MM.1S (cell line): ENCODE measurements around the gene ACOT6.
"Not testable (repeated sequence)": the region's sequence is repeated elsewhere in the genome, so short reads cannot be mapped to it uniquely, and the experiment has no call there.

Source experiments
- CTCF ChIP-seq: fragments of 300-600 bp; sonication (generic); IDR thresholded peaks from 2 replicates; pipeline ENCODE4 v1.5.1; 2016; ENCODE audit warnings: antibody characterized with exemption, low read length, mixed read lengths
- EZH2 ChIP-seq: fragments of 300-600 bp; sonication (generic); optimal IDR thresholded peaks from 2 replicates; pipeline ENCODE3; 2017; ENCODE audit warnings: low read depth, mild to moderate bottlenecking, antibody characterized with exemption, low read length, mixed read lengths
- EZH2phosphoT487 ChIP-seq: fragments of 300-600 bp; sonication (generic); IDR thresholded peaks from 2 replicates; pipeline ENCODE4 v1.6.1; 2018; ENCODE audit warnings: antibody characterized with exemption, low read length

- peak; percentile 26 for TF ChIP-seq CTCF
- not testable (repeated sequence) for TF ChIP-seq EZH2phosphoT487, EZH2
These were observed 41.4 kb upstream of the ACOT6 start for GRCh38 chr14:73570913-73571312.
